Stimulated activated naive CD8-positive, alpha-beta T cell treated with anti-CD3 and anti-CD28 coated beads, Interleukin-15, Interleukin-2, amounts not matched to agents 100 U/mL and 50 U/mL, for 24 hours (primary cell): Measurements from ENCODE around the gene IGIP.
"Not testable (repeated sequence)": the region's sequence is repeated elsewhere in the genome, so short reads cannot be mapped to it uniquely, and the experiment has no call there.

Experiments used
- ATAC-seq: fragments of 150-1000 bp; cut with Tn5 transposase; one replicate; pipeline ENCODE4 v1.10.0; 2021
- DNase-seq: peaks from one replicate; pipeline ENCODE4 v3.0.0; 2021

The IGIP gene

GRCh38 chr5:140141241-140141640 lies 15.5 kb downstream of the IGIP start:
- DNase-seq, result no peak

GRCh38 chr5:140142246-140142645 lies 16.5 kb downstream of the IGIP start:
- DNase-seq (no peak), ATAC-seq (no peak)

More at GRCh38 chr5:140141241-140141640, 15.5 kb downstream of the IGIP start:
- ATAC-seq, result no peak

- DNase-seq, result no peak
Measured at GRCh38 chr5:140142856-140143255, 17.1 kb downstream of the IGIP start.

GRCh38 chr5:140143521-140144258 lies 18.0 kb downstream of the IGIP start:
- ATAC-seq, result no peak
- DNase-seq, result no peak

More at GRCh38 chr5:140142856-140143255, 17.1 kb downstream of the IGIP start:
- ATAC-seq, result no peak

- DNase-seq (no peak), ATAC-seq (no peak)
Measured at GRCh38 chr5:140145256-140145655, 19.5 kb downstream of the IGIP start.

GRCh38 chr5:140145818-140146522 lies 20.2 kb downstream of the IGIP start:
- DNase-seq (peak; percentile 71), ATAC-seq (peak; percentile 73)

- DNase-seq (no peak), ATAC-seq (no peak)
Measured at GRCh38 chr5:140146523-140146842, 20.7 kb downstream of the IGIP start.

GRCh38 chr5:140147460-140147859 lies 21.7 kb downstream of the IGIP start:
- DNase-seq (no peak), ATAC-seq (no peak)

- no peak for DNase-seq
- ATAC-seq, result no peak
Measured at GRCh38 chr5:140148508-140148907, 22.8 kb downstream of the IGIP start.

- ATAC-seq (no peak), DNase-seq (no peak)
Measured at GRCh38 chr5:140150201-140150600, 24.5 kb downstream of the IGIP start.

- DNase-seq (no peak), ATAC-seq (no peak)
Measured at GRCh38 chr5:140151144-140152021, 25.6 kb downstream of the IGIP start.

GRCh38 chr5:140152022-140152999 lies 26.6 kb downstream of the IGIP start:
- ATAC-seq, result no peak
- no peak for DNase-seq

GRCh38 chr5:140153255-140153654 lies 27.5 kb downstream of the IGIP start:
- ATAC-seq, result no peak
- DNase-seq, result no peak

GRCh38 chr5:140153905-140154304 lies 28.2 kb downstream of the IGIP start:
- no peak for ATAC-seq
- no peak for DNase-seq

- not testable (repeated sequence) for ATAC-seq, DNase-seq
Measured at GRCh38 chr5:140154710-140155381, 29.1 kb downstream of the IGIP start.

GRCh38 chr5:140157032-140157781 lies 31.5 kb downstream of the IGIP start:
- DNase-seq (peak; percentile 88), ATAC-seq (peak; percentile 99)

- DNase-seq (no peak), ATAC-seq (no peak)
Measured at GRCh38 chr5:140159014-140159927, 33.5 kb downstream of the IGIP start.

GRCh38 chr5:140162275-140162674 lies 36.5 kb downstream of the IGIP start:
- no peak for ATAC-seq
- DNase-seq, result no peak

- DNase-seq, result no peak
- no peak for ATAC-seq
Measured at GRCh38 chr5:140162781-140163180, 37.0 kb downstream of the IGIP start.
